Ovary (tissue), 9 donors: Measurements from ENCODE around the gene SURF6. TPM values are rescaled to one million over a fixed set of nuclear protein-coding genes. Genes with fewer than 3 reads are reported as not detected.

Experiments
- DNase-seq, 5 donors: peaks; one replicate each; pipeline ENCODE4 v3.0.0-alpha.2; 2019 to 2020
- H3K27ac ChIP-seq, 2 donors: fragments of 200-600 bp; one replicate each; pipeline versions ENCODE4 v1.5.1 to v1.8.0; 2019 to 2022
- H3K27me3 ChIP-seq: fragments of 200-600 bp; one replicate; pipeline ENCODE4 v1.8.0; 2022
- H3K36me3 ChIP-seq: fragments of 200-600 bp; sonication (generic); one replicate; pipeline ENCODE4 v1.5.1; 2019
- H3K4me1 ChIP-seq: one replicate; pipeline ENCODE4 v1.8.1; 2013; ENCODE audit warnings: mild to moderate bottlenecking, moderate library complexity; ENCODE audit not compliant: insufficient read depth
- H3K4me3 ChIP-seq: fragments of 200-600 bp; sonication (generic); one replicate; pipeline ENCODE4 v1.5.1; 2017
- H3K9me3 ChIP-seq, 2 donors: fragments of 200-600 bp in 1 of 2; sonication (generic) in 1 of 2; one replicate each; pipeline versions ENCODE4 v1.5.1 to v1.8.1; 2013 to 2019; ENCODE audit warnings: mild to moderate bottlenecking in 1 of 2, moderate library complexity in 1 of 2
- EP300 ChIP-seq: sonication (generic); formaldehyde crosslinking; IDR thresholded peaks from one replicate; pipeline ENCODE4 v1.6.1; 2017; ENCODE audit warnings: antibody characterized with exemption
- POLR2A ChIP-seq: fragments of 450-650 bp; IDR thresholded peaks from one replicate; pipeline ENCODE4 v1.6.1; 2017; ENCODE audit warnings: antibody characterized with exemption, mild to moderate bottlenecking, moderate library complexity
- WGBS, 3 donors: extraction: QIAGEN DNeasy Blood & Tissue Kit in 1 of 3; methylation state at CpG; one replicate each; pipeline versions ENCODE4 v1.1.5 to v1.1.7; 2013 to 2017; 5-methylcytosine and 5-hydroxymethylcytosine counted together
- intact Hi-C, 4 donors: fragments of 100-400 bp; cut with DNase I; formaldehyde crosslinking; loops; one replicate each; pipeline versions ENCODE4 v1.11.0 to v1.15.1; 2022 to 2023
- polyA plus RNA-seq, 2 donors: library from polyadenylated mRNA; stranded (reverse); fragments of 200-250 nt in 1 of 2; fragments of 350-450 nt in 1 of 2; fragmentation: Illumina TruSeq in 1 of 2; extraction: RNeasy Lipid Tissue Mini Kit (QIAGEN cat#74804) in 1 of 2; gene quantifications; one replicate each; pipeline ENCODE4 v1.2.3, GENCODE V29; 2013 to 2014
- total RNA-seq, 7 donors: library from RNA; depleted of rRNA in 2 of 7; stranded (reverse); fragments of >200 nt in 2 of 7; fragmentation: NEBNext Ultra II Directional in 3 of 7; extraction: Animal tissue kit (Norgen Biotek cat#: 25700) in 3 of 7; gene quantifications; one replicate each; pipeline versions ENCODE4 v1.1.0 to v1.2.4, GENCODE V29; 2016 to 2023
- TF ChIP-seq, protein P1 (sequence below), 3 donors: fragments of 450-650 bp in 2 of 3; fragments of 200-600 bp in 1 of 3; IDR thresholded peaks; one replicate each; pipeline versions ENCODE4 v1.5.1 to v1.8.0; 2016 to 2022; ENCODE audit warnings: antibody characterized with exemption in 3 of 3, mild to moderate bottlenecking in 1 of 3
- donor health status: DM: no; HTN: no; CAD: no; lungs with moderate emphysema.
- donor health status: DM: no; HTN: no; CAD: no.
- donor health status: Bipolar disorder and iron deficiency.
- donor health status: DM: yes; HTN: yes; CAD: no.
- donor health status: DM: no; HTN: no; CAD: no.
- donor health status: DM: yes; HTN: yes; CAD: no.

SURF6 gene
- total and polyA plus RNA-seq, 9 donors: 12.7 to 24.9 (median 21.0) TPM

DNA sequence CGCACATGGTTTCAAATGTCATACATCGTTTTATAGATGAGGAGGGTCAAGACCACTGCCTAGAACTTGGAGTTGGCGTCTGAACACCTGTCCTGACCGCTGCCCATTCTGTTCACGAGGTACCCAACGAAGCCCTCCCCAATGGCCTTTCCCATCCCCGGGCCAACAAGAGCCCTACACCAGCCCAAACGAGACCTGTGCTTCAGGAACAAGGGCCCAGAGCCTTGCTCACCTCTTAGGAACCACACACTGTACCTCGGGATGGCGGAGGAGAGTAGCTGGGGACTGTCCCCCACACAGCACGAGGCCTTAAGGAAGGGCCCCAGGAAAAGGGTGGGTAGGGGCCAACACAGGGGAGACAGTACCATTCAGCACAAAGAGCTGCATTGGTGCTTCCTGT lies 3.0 kb downstream of the SURF6 start:
- TF ChIP-seq EP300 (no peak), POLR2A (no peak)
- TF ChIP-seq, protein P1, sequence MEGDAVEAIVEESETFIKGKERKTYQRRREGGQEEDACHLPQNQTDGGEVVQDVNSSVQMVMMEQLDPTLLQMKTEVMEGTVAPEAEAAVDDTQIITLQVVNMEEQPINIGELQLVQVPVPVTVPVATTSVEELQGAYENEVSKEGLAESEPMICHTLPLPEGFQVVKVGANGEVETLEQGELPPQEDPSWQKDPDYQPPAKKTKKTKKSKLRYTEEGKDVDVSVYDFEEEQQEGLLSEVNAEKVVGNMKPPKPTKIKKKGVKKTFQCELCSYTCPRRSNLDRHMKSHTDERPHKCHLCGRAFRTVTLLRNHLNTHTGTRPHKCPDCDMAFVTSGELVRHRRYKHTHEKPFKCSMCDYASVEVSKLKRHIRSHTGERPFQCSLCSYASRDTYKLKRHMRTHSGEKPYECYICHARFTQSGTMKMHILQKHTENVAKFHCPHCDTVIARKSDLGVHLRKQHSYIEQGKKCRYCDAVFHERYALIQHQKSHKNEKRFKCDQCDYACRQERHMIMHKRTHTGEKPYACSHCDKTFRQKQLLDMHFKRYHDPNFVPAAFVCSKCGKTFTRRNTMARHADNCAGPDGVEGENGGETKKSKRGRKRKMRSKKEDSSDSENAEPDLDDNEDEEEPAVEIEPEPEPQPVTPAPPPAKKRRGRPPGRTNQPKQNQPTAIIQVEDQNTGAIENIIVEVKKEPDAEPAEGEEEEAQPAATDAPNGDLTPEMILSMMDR (IDR thresholded peaks at IDR 0.05): no peak
- H3K4me1 ChIP-seq: peaks cover 5% of the 10 kb centered on the region
- WGBS, 3 donors: 90 to 93% (median 90%) methylated on average over 11 of the region's 11 CpGs

DNA sequence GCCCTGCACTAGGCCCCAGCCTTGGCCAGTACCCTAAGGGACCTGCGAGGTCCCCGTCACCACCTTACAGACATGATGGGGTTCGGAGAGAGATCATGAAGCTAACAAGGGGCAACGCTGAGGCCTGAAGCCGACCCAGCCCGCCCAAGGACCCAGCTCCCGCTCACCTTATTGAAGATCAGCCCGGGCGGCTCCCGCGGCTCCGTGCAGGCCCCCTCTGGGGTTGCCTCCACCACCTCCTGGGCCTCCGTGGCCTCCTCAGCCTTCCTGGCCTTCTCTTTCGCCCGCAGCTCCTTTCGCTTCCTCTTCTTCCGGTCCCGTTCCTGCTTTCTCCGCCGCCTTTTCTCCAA lies 3.6 kb downstream of the SURF6 start:
- no peak overlapping the region for H3K4me3 ChIP-seq
- no peaks in the 10 kb centered on the region for H3K27me3 ChIP-seq
- H3K9me3 ChIP-seq: no peaks in the 10 kb centered on the region
- peaks cover 5% of the 10 kb centered on the region for H3K4me1 ChIP-seq
- TF ChIP-seq, protein P1 (IDR thresholded peaks at IDR 0.05): no peak
- TF ChIP-seq EP300: no peak
- no peak for TF ChIP-seq POLR2A
- 84 to 94% (median 90%) methylated on average over 20 of the region's 20 CpGs for WGBS, 3 donors
- DNase-seq: peak in 1 of 5 donors; percentile 32
- intact Hi-C loops: loop anchor here in 2 of 4 donors (5.0 kb wide), 2 partner anchors 145 to 150 kb away; no protein-coding TSS in a partner anchor
- H3K27ac ChIP-seq: no peak overlapping the region
- no peaks in the 10 kb centered on the region for H3K36me3 ChIP-seq

More for the DNA sequence above, 3.0 kb downstream of the SURF6 start:
- no peak overlapping the region for H3K27ac ChIP-seq
- intact Hi-C loops: loop anchor here in 2 of 4 donors (5.0 kb wide), 2 partner anchors 146 to 151 kb away; no protein-coding TSS in a partner anchor
- no peaks in the 10 kb centered on the region for H3K27me3 ChIP-seq
- no peaks in the 10 kb centered on the region for H3K36me3 ChIP-seq
- H3K4me3 ChIP-seq: no peak overlapping the region
- no peaks in the 10 kb centered on the region for H3K9me3 ChIP-seq
- peak in 1 of 5 donors; percentile 15 for DNase-seq

DNA sequence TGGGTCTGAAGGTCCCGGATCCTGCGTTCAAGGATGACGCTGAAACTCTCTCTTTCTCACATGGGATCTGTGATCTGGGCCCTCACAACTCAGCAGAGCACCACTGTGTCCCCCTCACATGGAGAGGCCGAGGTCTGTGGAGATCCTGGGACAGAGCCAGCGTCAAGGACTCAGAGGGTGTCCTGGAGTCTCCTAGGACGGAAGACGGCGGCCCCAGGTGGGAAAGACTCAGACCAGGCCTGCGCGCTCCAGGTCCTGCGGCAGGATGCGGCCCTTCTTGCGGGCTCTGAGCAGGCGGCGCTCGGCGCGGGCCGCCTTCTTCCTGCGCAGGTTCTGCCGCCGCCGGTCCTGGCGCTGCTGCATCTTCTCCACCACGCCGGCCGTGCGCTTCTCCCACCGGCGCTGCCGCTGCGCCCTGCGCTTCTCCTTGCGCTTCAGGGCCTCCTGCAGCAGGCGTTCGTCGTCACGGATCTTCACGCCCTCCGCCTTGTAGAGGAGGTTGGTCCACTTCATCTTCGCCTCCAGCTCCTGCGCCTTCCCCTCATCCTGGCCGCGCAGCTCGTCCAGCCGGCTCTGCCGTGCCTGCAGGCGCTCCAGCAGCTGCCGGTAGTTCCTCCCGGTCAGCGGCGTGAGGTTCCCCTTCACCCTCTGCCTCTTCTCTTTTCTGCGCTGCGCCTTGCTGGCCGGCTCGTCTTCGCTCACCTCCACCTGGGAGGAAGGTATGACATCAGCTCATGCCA lies 4.2 kb downstream of the SURF6 start:
- DNase-seq: peak in 2 of 5 donors; percentile 19 to 34
- intact Hi-C loops: loop anchor here in 2 of 4 donors (5.0 kb wide), 2 partner anchors 145 to 150 kb away; no protein-coding TSS in a partner anchor
- TF ChIP-seq, protein P1 (IDR thresholded peaks at IDR 0.05): no peak
- Histone ChIP-seq H3K9me3 (no peaks in the 10 kb centered on the region), H3K27ac (no peak overlapping the region), H3K36me3 (no peaks in the 10 kb centered on the region), H3K4me1 (peaks cover 5% of the 10 kb centered on the region), H3K27me3 (no peaks in the 10 kb centered on the region), H3K4me3 (no peak overlapping the region)
- 92 to 94% (median 92%) methylated on average over 57 of the region's 57 CpGs for WGBS, 3 donors

DNA sequence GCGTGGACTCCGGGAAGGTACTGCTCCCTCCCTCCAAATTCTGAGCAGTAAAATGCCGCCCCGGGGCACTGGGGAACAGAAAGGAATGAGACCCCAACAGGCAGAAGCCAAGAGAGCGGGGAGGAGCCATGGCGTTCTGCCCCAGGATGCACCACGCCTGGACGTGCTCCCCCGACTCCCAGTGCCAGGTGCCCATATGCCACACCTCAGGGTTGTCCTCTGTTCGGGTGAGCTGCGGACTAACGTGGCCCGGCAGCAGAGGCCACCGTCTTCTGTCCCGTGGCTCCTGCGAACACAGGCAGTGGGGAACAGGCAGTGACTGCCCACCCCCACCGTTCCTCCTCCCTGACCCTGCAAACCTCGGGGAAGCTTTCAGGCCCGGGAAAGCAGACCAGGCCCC lies 4.8 kb downstream of the SURF6 start:
- WGBS, 3 donors: 70 to 84% (median 78%) methylated on average over 19 of the region's 19 CpGs
- H3K4me1 ChIP-seq: peaks cover 3% of the 10 kb centered on the region
- no peaks in the 10 kb centered on the region for H3K36me3 ChIP-seq
- H3K9me3 ChIP-seq: no peaks in the 10 kb centered on the region
- TF ChIP-seq POLR2A: no peak
- TF ChIP-seq, protein P1 (IDR thresholded peaks at IDR 0.05): no peak
- no peak for TF ChIP-seq EP300
- no peak overlapping the region for H3K4me3 ChIP-seq
- H3K27me3 ChIP-seq: no peaks in the 10 kb centered on the region
- intact Hi-C loops: loop anchor here in 2 of 4 donors (5.0 kb wide), 2 partner anchors 144 to 149 kb away; no protein-coding TSS in a partner anchor
- no peak overlapping the region for H3K27ac ChIP-seq
- DNase-seq: peak in 2 of 5 donors; percentile 20 to 33
